ENCODE data around the gene ARHGAP26. TPM values are rescaled to one million over a fixed set of nuclear protein-coding genes. Genes with fewer than 3 reads are reported as not detected.

ARHGAP26 gene
- total RNA-seq, 1 donor from 2014 or later = 17.1 TPM

- no peak for TF ChIP-seq CTCF (IDR thresholded peaks at IDR 0.05; ENCODE audit: insufficient read depth, low read length, severe bottlenecking)
- no peak for FAIRE-seq
- Histone ChIP-seq H3K36me3 (ENCODE audit: control insufficient read depth, insufficient read depth, low read length) (no peaks in the 10 kb centered on the region), H3K4me3 (ENCODE audit: low read depth, low read length) (no peak overlapping the region), H3K27me3 (ENCODE audit: control insufficient read depth, insufficient read depth, low read length) (no peaks in the 10 kb centered on the region)
- no peak for DNase-seq (ENCODE audit: low read depth)
These were observed 417.9 kb downstream of the ARHGAP26 start for GRCh38 chr5:143188083-143188482.

GRCh38 chr5:143188692-143189091 is 418.5 kb downstream of the ARHGAP26 start:
- DNase-seq (ENCODE audit: low read depth) (no peak), FAIRE-seq (no peak)
- TF ChIP-seq CTCF (IDR thresholded peaks at IDR 0.05; ENCODE audit: insufficient read depth, low read length, severe bottlenecking) = no peak
- Histone ChIP-seq H3K4me3 (ENCODE audit: low read depth, low read length) (no peak overlapping the region), H3K36me3 (ENCODE audit: control insufficient read depth, insufficient read depth, low read length) (no peaks in the 10 kb centered on the region), H3K27me3 (ENCODE audit: control insufficient read depth, insufficient read depth, low read length) (no peaks in the 10 kb centered on the region)

GRCh38 chr5:143190260-143190810 is 420.2 kb downstream of the ARHGAP26 start:
- no peak for TF ChIP-seq CTCF (IDR thresholded peaks at IDR 0.05; ENCODE audit: insufficient read depth, low read length, severe bottlenecking)
- Histone ChIP-seq H3K4me3 (ENCODE audit: low read depth, low read length) (no peak overlapping the region), H3K27me3 (ENCODE audit: control insufficient read depth, insufficient read depth, low read length) (no peaks in the 10 kb centered on the region), H3K36me3 (ENCODE audit: control insufficient read depth, insufficient read depth, low read length) (no peaks in the 10 kb centered on the region)
- no peak for DNase-seq (ENCODE audit: low read depth)
- no peak for FAIRE-seq

GRCh38 chr5:143191720-143192119 is 421.5 kb downstream of the ARHGAP26 start:
- no peaks in the 10 kb centered on the region for H3K27me3 ChIP-seq (ENCODE audit: control insufficient read depth, insufficient read depth, low read length)
- TF ChIP-seq CTCF (IDR thresholded peaks at IDR 0.05; ENCODE audit: insufficient read depth, low read length, severe bottlenecking) = no peak
- no peak for FAIRE-seq

GRCh38 chr5:143192191-143192900 is 422.2 kb downstream of the ARHGAP26 start:
- H3K4me3 ChIP-seq (ENCODE audit: low read depth, low read length) = no peak overlapping the region
- no peak for DNase-seq (ENCODE audit: low read depth)
- FAIRE-seq = no peak
- no peak for TF ChIP-seq CTCF (IDR thresholded peaks at IDR 0.05; ENCODE audit: insufficient read depth, low read length, severe bottlenecking)
- no peaks in the 10 kb centered on the region for H3K36me3 ChIP-seq (ENCODE audit: control insufficient read depth, insufficient read depth, low read length)
- no peaks in the 10 kb centered on the region for H3K27me3 ChIP-seq (ENCODE audit: control insufficient read depth, insufficient read depth, low read length)

More at GRCh38 chr5:143191720-143192119, 421.5 kb downstream of the ARHGAP26 start:
- DNase-seq (ENCODE audit: low read depth) = no peak
- no peaks in the 10 kb centered on the region for H3K36me3 ChIP-seq (ENCODE audit: control insufficient read depth, insufficient read depth, low read length)
- H3K4me3 ChIP-seq (ENCODE audit: low read depth, low read length) = no peak overlapping the region

Data from bronchial epithelial cell (primary cell).